Activated CD4-positive, alpha-beta T cell treated with anti-CD3 and anti-CD28 coated beads, Interleukin-2, amount 50 U/mL, for 24 hours (primary cell): ENCODE results near the gene FUT7.
A peak's percentile ranks its signal among the peaks of the same experiment; 100 is the strongest.
"Not testable (repeated sequence)": the region's sequence is repeated elsewhere in the genome, so short reads cannot be mapped to it uniquely, and the experiment has no call there.

Experiments used
- DNase-seq, 2 donors: peaks; one replicate each; pipeline ENCODE4 v3.0.0-alpha.2; 2020; ENCODE audit warnings: low read depth in 1 of 2, low spot score in 1 of 2

FUT7 gene

GRCh38 chr9:137034039-137034708 is 2.3 kb upstream of the FUT7 start:
- DNase-seq, result no peak

- not testable (repeated sequence) for DNase-seq
These were observed 1.6 kb upstream of the FUT7 start for GRCh38 chr9:137033481-137033880.

GRCh38 chr9:137032858-137033257 is 970 bp upstream of the FUT7 start:
- DNase-seq, result no peak

- DNase-seq, result no peak
These were observed 1.1 kb downstream of the FUT7 start for GRCh38 chr9:137030538-137031527.

GRCh38 chr9:137030006-137030405 is 1.9 kb downstream of the FUT7 start:
- no peak for DNase-seq

GRCh38 chr9:137029058-137029936 is 2.6 kb downstream of the FUT7 start:
- peak; percentile 47 to 61 for DNase-seq

- DNase-seq, result peak in 1 of 2 donors; percentile 36
These were observed 3.4 kb downstream of the FUT7 start for GRCh38 chr9:137028263-137029057.

- DNase-seq, result no peak
These were observed 4.3 kb downstream of the FUT7 start, which contains the start of gene ABCA2 for GRCh38 chr9:137027369-137028262. Gene ABCA2 (minus strand): TSS chr9:137028237. CDS start chr9:137028140, 97 bp downstream.

- DNase-seq, result no peak
These were observed 5.1 kb downstream of the FUT7 start for GRCh38 chr9:137026828-137027227.

GRCh38 chr9:137026384-137026783 is 5.5 kb downstream of the FUT7 start:
- DNase-seq, result no peak

GRCh38 chr9:137025517-137025966 is 6.3 kb downstream of the FUT7 start:
- DNase-seq, result no peak

GRCh38 chr9:137023583-137023991 is 8.3 kb downstream of the FUT7 start:
- no peak for DNase-seq

GRCh38 chr9:137023157-137023556 is 8.7 kb downstream of the FUT7 start:
- no peak for DNase-seq

- no peak for DNase-seq
These were observed 9.3 kb downstream of the FUT7 start for GRCh38 chr9:137022662-137023008.

GRCh38 chr9:137021979-137022661 is 9.8 kb downstream of the FUT7 start:
- peak in 1 of 2 donors; percentile 52 for DNase-seq

GRCh38 chr9:137021568-137021978 is 10.3 kb downstream of the FUT7 start:
- no peak for DNase-seq

GRCh38 chr9:137020771-137021567 is 10.9 kb downstream of the FUT7 start:
- DNase-seq, result no peak
